ENCODE results near the gene FNTB. TPM values are rescaled to one million over a fixed set of nuclear protein-coding genes. Genes with fewer than 3 reads are reported as not detected.

FNTB gene
- total and polyA plus RNA-seq, 8 donors: 4.6 to 9.5 (median 6.7) TPM

- DNase-seq: peak in 1 of 6 donors; percentile 35
- 93 to 94% methylated on average over 8 of the region's 8 CpGs for WGBS, 2 donors
- Histone ChIP-seq H3K27me3 (no peaks in the 10 kb centered on the region), H3K4me3 (no peak overlapping the region), H3K36me3 (peaks cover 0 to 4% (median 0%) of the 10 kb centered on the region in 3 donors), H3K9me3 (no peaks in the 10 kb centered on the region), H3K4me1 (no peaks in the 10 kb centered on the region), H3K27ac (no peak overlapping the region)
- no peak for ATAC-seq
- FAIRE-seq: no peak
- intact Hi-C loops (cut with DNase I): no loop called here
- TF ChIP-seq CTCF (IDR thresholded peaks at IDR 0.05): no peak
Observed at GRCh38 chr14:64953310-64953654, 33.4 kb upstream of the FNTB start.

GRCh38 chr14:64953661-64954060 is 33.0 kb upstream of the FNTB start:
- H3K27me3 ChIP-seq: no peaks in the 10 kb centered on the region
- intact Hi-C loops (cut with DNase I): no loop called here
- no peak for FAIRE-seq
- H3K4me3 ChIP-seq: no peak overlapping the region
- no peak for TF ChIP-seq CTCF (IDR thresholded peaks at IDR 0.05)
- 93 to 94% methylated on average over 6 of the region's 6 CpGs for WGBS, 2 donors
- no peaks in the 10 kb centered on the region for H3K9me3 ChIP-seq
- H3K36me3 ChIP-seq: peaks cover 0 to 4% (median 0%) of the 10 kb centered on the region in 3 donors
- no peak overlapping the region for H3K27ac ChIP-seq
- no peak for ATAC-seq
- no peaks in the 10 kb centered on the region for H3K4me1 ChIP-seq
- peak in 1 of 6 donors; percentile 9 for DNase-seq

DNA sequence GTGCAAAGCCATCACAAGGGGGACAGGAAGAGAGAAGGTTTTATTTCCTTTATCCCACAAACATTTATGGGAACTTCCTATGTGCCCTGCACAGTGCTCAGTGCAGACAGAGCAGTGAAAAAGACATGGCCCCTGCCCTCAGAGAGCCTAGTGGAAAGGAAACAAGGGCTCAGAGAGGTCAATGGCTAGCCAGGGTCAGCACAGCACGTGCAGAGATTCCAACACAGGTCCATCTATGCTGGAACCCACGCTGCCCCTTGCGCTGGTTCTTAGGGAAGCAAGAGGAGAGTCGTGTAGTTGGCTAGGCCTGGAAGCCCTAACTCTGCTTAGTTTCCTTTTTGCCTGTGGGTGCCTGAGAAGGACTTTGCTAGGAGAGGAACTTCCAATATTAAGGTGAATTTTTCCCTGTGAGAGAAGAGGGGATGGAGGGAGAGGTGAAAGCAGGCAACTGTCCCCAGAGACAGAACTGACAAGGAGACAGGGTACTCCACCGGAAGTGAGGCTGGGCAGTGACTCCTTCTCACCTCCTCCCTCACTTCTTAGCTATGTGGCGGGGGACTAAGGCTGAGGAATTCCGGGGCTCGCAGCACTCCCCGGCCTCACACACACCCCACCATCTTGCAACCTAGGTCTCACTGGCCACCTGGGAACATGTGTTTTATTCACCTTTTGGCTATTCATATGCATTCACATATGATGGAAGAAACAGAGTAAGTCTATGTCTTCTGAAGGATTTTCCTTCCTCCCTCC is 32.0 kb upstream of the FNTB start:
- DNase-seq: peak in 1 of 6 donors; percentile 25
- no peak overlapping the region for H3K27ac ChIP-seq
- H3K27me3 ChIP-seq: no peaks in the 10 kb centered on the region
- TF ChIP-seq CTCF (IDR thresholded peaks at IDR 0.05): no peak
- peaks cover 0 to 4% (median 0%) of the 10 kb centered on the region in 3 donors for H3K36me3 ChIP-seq
- WGBS, 2 donors: 94 to 95% methylated on average over 9 of the region's 9 CpGs
- no peaks in the 10 kb centered on the region for H3K9me3 ChIP-seq
- intact Hi-C loops (cut with DNase I): no loop called here
- no peak overlapping the region for H3K4me3 ChIP-seq
- H3K4me1 ChIP-seq: no peaks in the 10 kb centered on the region
- ATAC-seq: no peak
- FAIRE-seq: no peak

- ATAC-seq (peak in 3 of 4 donors; percentile 61 to 88 (median 66)), DNase-seq (peak in 1 of 6 donors; percentile 47), FAIRE-seq (no peak)
- no peaks in the 10 kb centered on the region for H3K27me3 ChIP-seq
- no peak overlapping the region for H3K4me3 ChIP-seq
- H3K4me1 ChIP-seq: no peaks in the 10 kb centered on the region
- H3K9me3 ChIP-seq: no peaks in the 10 kb centered on the region
- no peak for TF ChIP-seq CTCF (IDR thresholded peaks at IDR 0.05)
- 51% methylated on average over 6 of the region's 6 CpGs for WGBS, 2 donors
- H3K27ac ChIP-seq: no peak overlapping the region
- peaks cover 0 to 4% (median 0%) of the 10 kb centered on the region in 3 donors for H3K36me3 ChIP-seq
- intact Hi-C loops (cut with DNase I): no loop called here
Observed at GRCh38 chr14:64955297-64955696, 31.4 kb upstream of the FNTB start.

GRCh38 chr14:64956697-64957406 is 29.8 kb upstream of the FNTB start:
- intact Hi-C loops (cut with DNase I): no loop called here

More at GRCh38 chr14:64956697-64957406, 29.8 kb upstream of the FNTB start:
- Histone ChIP-seq H3K4me1 (peaks cover 0 to 7% (median 0%) of the 10 kb centered on the region in 3 donors), H3K4me3 (no peak overlapping the region), H3K36me3 (no peaks in the 10 kb centered on the region), H3K27ac (no peak overlapping the region), H3K27me3 (no peaks in the 10 kb centered on the region), H3K9me3 (no peaks in the 10 kb centered on the region)
- ATAC-seq (no peak), DNase-seq (peak in 1 of 6 donors; percentile 8), FAIRE-seq (no peak)
- 89 to 92% methylated on average over 8 of the region's 8 CpGs for WGBS, 2 donors
- no peak for TF ChIP-seq CTCF (IDR thresholded peaks at IDR 0.05)

Measured in pancreas (tissue), 10 donors.